IMR-90 (cell line): Measurements from ENCODE around the gene PTN. TPM values are rescaled to one million over a fixed set of nuclear protein-coding genes. Genes with fewer than 3 reads are reported as not detected.

Experiments
- ATAC-seq: fragments of 200-7000 bp; cut with Tn5 transposase; 2 replicates; pipeline ENCODE4 v1.9.1; 2020; ENCODE audit warnings: low read depth, mild to moderate bottlenecking, moderate library complexity
- BruUV-seq: library from RNA; stranded (reverse); fragments of 400-500 nt; replicated peaks from 2 replicates; lab custom pipeline; 2021; lab: Mats Ljungman, UMichigan
- CTCF ChIA-PET: fragments of 300-600 bp; formaldehyde crosslinking; extraction: SDS; loops from one replicate; lab custom pipeline; 2021; ENCODE audit warnings: antibody characterized with exemption; lab: Yijun Ruan, JAX
- POLR2A ChIA-PET: fragments of 300-600 bp; sonication (Branson Sonifier 250); formaldehyde crosslinking; loops from one replicate; lab custom pipeline; 2022; ENCODE audit warnings: antibody characterized with exemption; ENCODE audit not compliant: unreplicated experiment; lab: Charles Lee
- DNase-seq: peaks from one replicate; pipeline ENCODE4 v3.0.0; 2013
- H2AFZ ChIP-seq: replicated peaks from 2 replicates; pipeline ENCODE3; 2013; ENCODE audit warnings: low read length, mild to moderate bottlenecking; ENCODE audit not compliant: poor library complexity
- H2AK5ac ChIP-seq: 2 replicates; pipeline ENCODE4 v1.6.1; 2013; ENCODE audit warnings: low read depth, low read length, inconsistent platforms
- H2AK9ac ChIP-seq: replicated peaks from 2 replicates; pipeline ENCODE3; 2013; ENCODE audit warnings: mild to moderate bottlenecking, low read depth, low read length, moderate library complexity; ENCODE audit not compliant: poor library complexity
- H2BK120ac ChIP-seq: 2 replicates; pipeline ENCODE4 v1.6.1; 2013; ENCODE audit warnings: low read depth, low read length, inconsistent platforms
- H2BK15ac ChIP-seq: 3 replicates; pipeline ENCODE4 v1.6.1; 2013; ENCODE audit warnings: low read depth, low read length, inconsistent platforms
- H2BK20ac ChIP-seq: 2 replicates; pipeline ENCODE4 v1.6.1; 2013; ENCODE audit warnings: low read depth, mild to moderate bottlenecking, inconsistent platforms, low read length, moderate library complexity
- H2BK5ac ChIP-seq: 2 replicates; pipeline ENCODE4 v1.6.1; 2013; ENCODE audit warnings: mild to moderate bottlenecking, low read depth, low read length, inconsistent platforms; ENCODE audit not compliant: poor library complexity, severe bottlenecking
- H3K14ac ChIP-seq: replicated peaks from 2 replicates; pipeline ENCODE4 v1.6.1; 2013; ENCODE audit warnings: low read depth, low read length, inconsistent platforms
- H3K18ac ChIP-seq: 2 replicates; pipeline ENCODE4 v1.6.1; 2013; ENCODE audit warnings: low read depth, low read length, control low read depth
- H3K23ac ChIP-seq: 2 replicates; pipeline ENCODE4 v1.6.1; 2013; ENCODE audit warnings: low read depth, low read length, inconsistent platforms
- H3K27ac ChIP-seq: 2 replicates; pipeline ENCODE4 v1.5.1; 2013; ENCODE audit warnings: mild to moderate bottlenecking, control low read depth, low read length; ENCODE audit not compliant: insufficient read depth
- H3K27me3 ChIP-seq: 2 replicates; pipeline ENCODE4 v1.6.1; 2013; ENCODE audit warnings: low read length; ENCODE audit not compliant: control insufficient read depth, insufficient read depth
- H3K36me3 ChIP-seq: 2 replicates; pipeline ENCODE4 v1.6.1; 2013; ENCODE audit warnings: low read length, mixed read lengths; ENCODE audit not compliant: control insufficient read depth, insufficient read depth
- H3K4ac ChIP-seq: 2 replicates; pipeline ENCODE4 v1.6.1; 2013; ENCODE audit warnings: low read depth, low read length, inconsistent platforms
- H3K4me1 ChIP-seq: 2 replicates; pipeline ENCODE4 v1.6.1; 2013; ENCODE audit warnings: low read length, mixed read lengths; ENCODE audit not compliant: control insufficient read depth, insufficient read depth
- H3K4me2 ChIP-seq: 2 replicates; pipeline ENCODE4 v1.6.1; 2013; ENCODE audit warnings: low read depth, mild to moderate bottlenecking, control low read depth, low read length, moderate library complexity
- H3K4me3 ChIP-seq: 2 replicates; pipeline ENCODE4 v1.5.1; 2013; ENCODE audit warnings: low read depth, mild to moderate bottlenecking, control low read depth, low read length, moderate library complexity; ENCODE audit not compliant: insufficient read depth
- H3K56ac ChIP-seq: 2 replicates; pipeline ENCODE4 v1.6.1; 2013; ENCODE audit warnings: low read length, inconsistent platforms; ENCODE audit not compliant: insufficient read depth; ENCODE audit errors: extremely low read depth
- H3K79me1 ChIP-seq, 2 experiments: 2 replicates each; pipeline ENCODE4 v1.6.1; 2013; ENCODE audit warnings: low read length in 2 of 2, inconsistent platforms in 1 of 2, low read depth in 1 of 2
- H3K9ac ChIP-seq: 2 replicates; pipeline ENCODE4 v1.6.1; 2013; ENCODE audit warnings: low read depth, low read length, control low read depth
- H3K9me1 ChIP-seq: 2 replicates; pipeline ENCODE4 v1.6.1; 2013; ENCODE audit warnings: low read length, inconsistent platforms; ENCODE audit not compliant: insufficient read depth
- H3K9me3 ChIP-seq: 2 replicates; pipeline ENCODE4 v1.6.1; 2013; ENCODE audit warnings: low read length; ENCODE audit not compliant: control insufficient read depth, insufficient read depth
- H4K20me1 ChIP-seq: 2 replicates; pipeline ENCODE4 v1.6.1; 2013; ENCODE audit warnings: low read length, inconsistent platforms; ENCODE audit not compliant: insufficient read depth
- H4K5ac ChIP-seq: 2 replicates; pipeline ENCODE4 v1.6.1; 2013; ENCODE audit warnings: mild to moderate bottlenecking, low read depth, low read length, control low read depth
- H4K8ac ChIP-seq, 2 experiments: 2 replicates each; pipeline ENCODE4 v1.6.1; 2013; ENCODE audit warnings: low read depth in 2 of 2, low read length in 2 of 2, control low read depth in 1 of 2, inconsistent platforms in 1 of 2
- H4K91ac ChIP-seq: 2 replicates; pipeline ENCODE4 v1.6.1; 2013; ENCODE audit warnings: low read depth, low read length, inconsistent platforms; ENCODE audit not compliant: insufficient read depth
- CEBPB ChIP-seq: IDR thresholded peaks from 2 replicates; pipeline ENCODE4 v1.6.1; 2012; ENCODE audit warnings: low read depth, low read length, improper control_type of control experiment
- CHD1 ChIP-seq: IDR thresholded peaks from 2 replicates; pipeline ENCODE4 v1.6.1; 2012; ENCODE audit warnings: low read depth, low read length, improper control_type of control experiment
- RAD21 ChIP-seq: IDR thresholded peaks from 2 replicates; pipeline ENCODE4 v1.6.1; 2012; ENCODE audit warnings: low read length, improper control_type of control experiment
- WGBS, 2 experiments: methylation state at CpG; one replicate each; pipeline versions ENCODE4 v1.1.5 to v1.1.7; 2013; ENCODE audit warnings: missing lambda C conversion rate in 2 of 2; ENCODE audit not compliant: insufficient read length in 1 of 2; ENCODE audit errors: extremely low coverage in 2 of 2; 5-methylcytosine and 5-hydroxymethylcytosine counted together
- dilution Hi-C: fragments of 300-500 bp; cut with HindIII; formaldehyde crosslinking; loops from one replicate; pipeline ENCODE4 v1.14.3; 2018; ENCODE audit warnings: low sequenced_read_pairs; ENCODE audit not compliant: unreplicated experiment
- in situ Hi-C: fragments of 300-500 bp; cut with MboI; formaldehyde crosslinking; loops from 3 replicates; pipeline ENCODE4 v1.14.3; 2019; ENCODE audit warnings: low sequenced_read_pairs, inconsistent platforms, mixed read lengths
- intact Hi-C: fragments of 100-400 bp; cut with micrococcal nuclease; formaldehyde crosslinking; loops from 2 replicates; pipeline ENCODE4 v1.10.0; 2022
- polyA plus RNA-seq, 3 experiments: library from polyadenylated mRNA; depleted of rRNA; stranded (reverse); fragments of >200 nt; gene quantifications; 2 replicates each; pipeline ENCODE4 v1.2.3, GENCODE V29; 2012; ENCODE audit warnings: low replicate concordance in 1 of 3
- total RNA-seq: library from RNA; depleted of rRNA; stranded (reverse); fragments of >200 nt; gene quantifications from 2 replicates; pipeline ENCODE4 v1.2.3, GENCODE V29; 2012
- TF ChIP-seq, protein P1 (sequence below): conservative IDR thresholded peaks from 2 replicates; pipeline ENCODE4 v1.5.1; 2012; ENCODE audit warnings: mild to moderate bottlenecking, low read depth, low read length, improper control_type of control experiment

Gene PTN
- total and polyA plus RNA-seq, 2 of the 4 experiments (the other 2 are of a cell fraction), result 61.7 to 186 TPM

DNA sequence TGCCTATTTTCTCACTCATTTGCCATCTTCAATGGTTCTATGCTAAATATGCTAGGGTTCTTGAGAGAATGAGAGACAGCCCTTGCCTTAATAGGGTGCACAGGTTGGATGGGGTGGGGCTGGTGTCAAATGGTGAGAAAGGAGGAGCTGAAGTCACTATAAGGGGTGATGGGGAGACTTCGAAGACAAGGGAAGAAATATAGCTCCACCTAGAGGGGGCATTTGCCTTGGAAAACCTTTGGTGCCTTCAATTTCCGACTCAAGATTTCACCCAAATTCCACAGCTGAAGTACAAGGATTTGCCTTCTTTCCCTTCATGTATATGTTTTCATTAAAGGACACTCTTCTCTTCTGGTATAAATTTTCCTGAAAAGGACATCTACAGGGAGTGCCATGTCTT is 5.6 kb downstream of the PTN start:
- Histone ChIP-seq H3K14ac (no peak overlapping the region), H4K8ac (no peak overlapping the region), H4K5ac (no peak overlapping the region), H3K27ac (no peak overlapping the region), H2AK9ac (no peak overlapping the region), H3K4me2 (no peak overlapping the region), H3K9ac (no peak overlapping the region), H3K4ac (no peak overlapping the region), H3K9me1 (peaks cover 4% of the 10 kb centered on the region; the same call in 1 of the 2 replicates), H2BK5ac (no peak overlapping the region), H4K91ac (no peak overlapping the region), H2BK20ac (no peak overlapping the region; the same call in 1 of the 2 replicates), H3K18ac (no peak overlapping the region), H3K9me3 (no peaks in the 10 kb centered on the region), H3K56ac (no peak overlapping the region), H3K23ac (peak overlapping the region; percentile 57; the same call in 1 of the 2 replicates), H3K4me3 (no peak overlapping the region), H3K27me3 (no peaks in the 10 kb centered on the region), H2BK15ac (no peak overlapping the region), H2BK120ac (no peak overlapping the region), H3K4me1 (no peaks in the 10 kb centered on the region; the same call in 1 of the 2 replicates), H3K79me1 (peaks cover 18 to 46% of the 10 kb centered on the region in 2 experiments), H2AFZ (no peak overlapping the region), H2AK5ac (no peak overlapping the region), H3K36me3 (0 out of 2 replicates have a peak, but pooled peaks cover 4% of the 10 kb centered on the region), H4K20me1 (no peaks in the 10 kb centered on the region)
- ChIA-PET POLR2A (no interaction called here), CTCF (interaction anchor here (0.5 to 0.7 kb wide), 3 partner anchors 34 to 653 kb away, joined by 3 to 6 read pairs (median 4); no protein-coding TSS in a partner anchor)
- BruUV-seq, result no TSS peak
- no peak for DNase-seq
- in situ Hi-C loops, result no loop called here
- intact Hi-C loops, result no loop called here
- ATAC-seq, result no peak
- dilution Hi-C loops, result no loop called here
- TF ChIP-seq RAD21 (peak; percentile 21; the same call in 1 of the 2 replicates), CEBPB (no peak), CHD1 (no peak)
- TF ChIP-seq, protein P1, sequence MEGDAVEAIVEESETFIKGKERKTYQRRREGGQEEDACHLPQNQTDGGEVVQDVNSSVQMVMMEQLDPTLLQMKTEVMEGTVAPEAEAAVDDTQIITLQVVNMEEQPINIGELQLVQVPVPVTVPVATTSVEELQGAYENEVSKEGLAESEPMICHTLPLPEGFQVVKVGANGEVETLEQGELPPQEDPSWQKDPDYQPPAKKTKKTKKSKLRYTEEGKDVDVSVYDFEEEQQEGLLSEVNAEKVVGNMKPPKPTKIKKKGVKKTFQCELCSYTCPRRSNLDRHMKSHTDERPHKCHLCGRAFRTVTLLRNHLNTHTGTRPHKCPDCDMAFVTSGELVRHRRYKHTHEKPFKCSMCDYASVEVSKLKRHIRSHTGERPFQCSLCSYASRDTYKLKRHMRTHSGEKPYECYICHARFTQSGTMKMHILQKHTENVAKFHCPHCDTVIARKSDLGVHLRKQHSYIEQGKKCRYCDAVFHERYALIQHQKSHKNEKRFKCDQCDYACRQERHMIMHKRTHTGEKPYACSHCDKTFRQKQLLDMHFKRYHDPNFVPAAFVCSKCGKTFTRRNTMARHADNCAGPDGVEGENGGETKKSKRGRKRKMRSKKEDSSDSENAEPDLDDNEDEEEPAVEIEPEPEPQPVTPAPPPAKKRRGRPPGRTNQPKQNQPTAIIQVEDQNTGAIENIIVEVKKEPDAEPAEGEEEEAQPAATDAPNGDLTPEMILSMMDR, result 0 out of 2 replicates have a peak, but pooled peaks have one; percentile 19
- WGBS, 2 experiments, result no CpG with 5 or more reads among the region's 2 CpGs
